NCI-H345 treated with DMSO at 0.1 percent for 48 hours (cell line): Measurements from ENCODE around the gene ZKSCAN5.
"Not testable (repeated sequence)": the region's sequence is repeated elsewhere in the genome, so short reads cannot be mapped to it uniquely, and the experiment has no call there.

ENCODE experiments used
- DNase-seq: peaks from one replicate; lab custom pipeline; 2025; ENCODE audit not compliant: unreplicated experiment; lab: John Stamatoyannopoulos, UW

Gene ZKSCAN5

GRCh38 chr7:99497766-99498545 is 6.5 kb upstream of the ZKSCAN5 start:
- DNase-seq, result no peak

- no peak for DNase-seq
These were observed 5.9 kb upstream of the ZKSCAN5 start for GRCh38 chr7:99498546-99498944.

DNA sequence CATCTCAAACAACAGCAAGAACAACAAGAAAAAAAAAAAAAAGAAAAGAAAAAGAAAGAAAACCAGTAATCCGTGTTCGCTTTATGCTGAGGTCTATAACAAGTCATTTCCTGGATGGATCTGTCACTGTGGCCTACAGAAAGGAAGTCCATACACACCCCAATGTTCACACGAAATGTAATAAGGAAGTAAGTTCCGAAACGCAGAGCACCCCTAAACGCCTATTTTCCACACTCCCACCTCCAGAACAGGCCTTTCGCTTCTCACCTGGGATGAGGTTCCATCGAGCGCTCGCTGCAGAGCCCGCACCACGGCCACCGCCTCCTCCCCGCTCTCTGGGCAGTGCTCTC is 5.1 kb upstream of the ZKSCAN5 start:
- DNase-seq, result no peak

GRCh38 chr7:99499721-99500636 is 4.5 kb upstream of the ZKSCAN5 start, which contains the start of gene ZNF394:
ZNF394 (minus strand) TSS chr7:99500281; CDS start chr7:99500093, 188 bp downstream.
- peak; percentile 84 for DNase-seq

- no peak for DNase-seq
These were observed 3.8 kb upstream of the ZKSCAN5 start for GRCh38 chr7:99500637-99501009.

GRCh38 chr7:99501236-99501635 is 3.2 kb upstream of the ZKSCAN5 start:
- DNase-seq, result not testable (repeated sequence)

DNA sequence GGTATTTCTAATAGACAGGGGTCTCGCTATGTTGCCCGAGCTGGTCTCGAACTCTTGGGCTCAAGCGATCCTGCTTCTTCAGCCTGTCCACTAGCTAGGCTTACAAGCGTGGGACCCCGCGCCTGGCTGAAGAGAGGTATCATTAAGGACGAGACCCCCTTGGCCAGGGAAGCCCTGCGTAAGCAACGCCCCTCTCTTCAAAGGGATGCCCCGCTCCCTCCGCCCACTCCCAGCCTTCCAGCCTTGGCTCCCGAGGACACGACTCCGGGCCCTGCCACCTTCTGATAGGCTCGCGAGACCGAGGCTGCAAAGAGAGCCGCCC is 220 bp upstream of the ZKSCAN5 start:
- peak; percentile 94 for DNase-seq

- no peak for DNase-seq
These were observed 831 bp downstream of the ZKSCAN5 start for GRCh38 chr7:99505324-99505662.

- no peak for DNase-seq
These were observed 9.6 kb downstream of the ZKSCAN5 start for GRCh38 chr7:99514050-99514449.

DNA sequence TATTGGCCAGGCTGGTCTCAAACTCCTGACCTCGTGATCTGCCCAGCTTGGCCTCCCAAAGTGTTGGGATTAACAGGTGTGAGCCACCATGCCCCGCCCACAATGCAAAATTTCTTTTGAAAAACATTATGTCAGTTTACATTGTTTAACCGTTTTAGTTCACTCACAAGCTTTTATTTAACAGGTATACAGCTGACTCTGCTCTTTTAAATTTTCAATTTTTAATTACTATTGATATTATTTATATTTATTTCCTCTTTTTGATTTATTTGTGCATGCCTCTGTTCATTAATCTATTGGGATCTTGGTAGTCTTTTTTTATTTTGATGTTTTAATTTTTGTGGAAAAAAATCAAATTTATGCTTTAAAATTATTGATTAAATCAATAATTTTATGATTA is 16.9 kb downstream of the ZKSCAN5 start:
- DNase-seq, result no peak

GRCh38 chr7:99525713-99526440 is 21.4 kb downstream of the ZKSCAN5 start:
- no peak for DNase-seq

DNA sequence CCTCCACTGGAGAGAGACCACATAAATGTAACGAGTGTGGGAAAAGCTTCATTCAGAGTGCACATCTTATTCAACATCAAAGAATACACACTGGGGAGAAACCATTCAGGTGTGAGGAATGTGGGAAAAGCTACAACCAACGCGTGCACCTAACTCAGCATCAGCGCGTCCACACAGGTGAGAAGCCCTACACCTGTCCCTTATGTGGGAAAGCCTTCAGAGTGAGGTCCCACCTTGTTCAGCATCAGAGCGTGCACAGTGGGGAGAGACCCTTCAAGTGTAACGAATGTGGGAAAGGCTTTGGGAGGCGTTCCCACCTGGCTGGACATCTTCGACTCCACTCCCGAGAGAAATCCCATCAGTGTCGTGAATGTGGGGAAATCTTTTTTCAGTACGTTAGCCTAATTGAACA is 26.9 kb downstream of the ZKSCAN5 start:
- no peak for DNase-seq

DNA sequence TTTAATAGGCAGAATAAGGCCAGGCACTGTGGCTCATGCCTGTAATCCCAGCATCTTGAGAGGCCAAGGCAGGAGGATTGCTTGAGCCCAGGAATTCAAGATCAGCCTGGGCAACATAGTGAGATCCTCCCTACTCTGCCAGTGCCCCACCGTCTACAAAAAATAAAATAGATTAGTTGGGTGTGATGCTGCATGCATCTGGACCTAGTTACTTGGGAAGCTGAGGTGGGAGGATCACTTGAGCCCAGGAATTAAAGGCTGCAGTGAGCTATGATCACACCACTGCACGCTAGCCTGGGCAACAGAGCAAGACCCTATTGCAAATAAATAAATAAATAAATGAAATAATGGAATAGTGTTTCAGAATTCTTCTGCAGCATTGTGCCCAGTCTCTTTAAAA is 31.2 kb downstream of the ZKSCAN5 start:
- DNase-seq, result no peak

- DNase-seq, result no peak
These were observed 34.9 kb downstream of the ZKSCAN5 start for GRCh38 chr7:99539213-99539811.

DNA sequence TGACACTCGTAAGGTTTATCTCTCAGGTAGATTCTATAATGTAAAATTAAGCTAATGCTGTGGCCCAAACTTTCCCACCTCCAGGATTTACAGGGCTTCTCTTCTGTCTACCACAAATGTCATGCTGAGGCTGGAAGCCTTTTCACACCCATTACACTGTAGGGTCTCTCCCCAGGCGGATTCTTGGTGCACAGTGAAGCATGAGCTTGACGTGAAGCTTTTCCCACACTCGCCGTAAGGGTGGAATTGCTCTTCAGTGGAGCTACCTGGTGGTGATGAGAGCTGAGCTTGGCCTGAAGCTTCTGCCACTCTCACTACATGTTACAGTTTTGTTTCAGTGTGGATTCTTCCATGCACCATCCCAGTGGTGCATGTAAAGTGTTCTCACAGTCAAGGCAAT is 36.1 kb downstream of the ZKSCAN5 start:
- no peak for DNase-seq

GRCh38 chr7:99541212-99541611 is 36.8 kb downstream of the ZKSCAN5 start:
- no peak for DNase-seq

DNA sequence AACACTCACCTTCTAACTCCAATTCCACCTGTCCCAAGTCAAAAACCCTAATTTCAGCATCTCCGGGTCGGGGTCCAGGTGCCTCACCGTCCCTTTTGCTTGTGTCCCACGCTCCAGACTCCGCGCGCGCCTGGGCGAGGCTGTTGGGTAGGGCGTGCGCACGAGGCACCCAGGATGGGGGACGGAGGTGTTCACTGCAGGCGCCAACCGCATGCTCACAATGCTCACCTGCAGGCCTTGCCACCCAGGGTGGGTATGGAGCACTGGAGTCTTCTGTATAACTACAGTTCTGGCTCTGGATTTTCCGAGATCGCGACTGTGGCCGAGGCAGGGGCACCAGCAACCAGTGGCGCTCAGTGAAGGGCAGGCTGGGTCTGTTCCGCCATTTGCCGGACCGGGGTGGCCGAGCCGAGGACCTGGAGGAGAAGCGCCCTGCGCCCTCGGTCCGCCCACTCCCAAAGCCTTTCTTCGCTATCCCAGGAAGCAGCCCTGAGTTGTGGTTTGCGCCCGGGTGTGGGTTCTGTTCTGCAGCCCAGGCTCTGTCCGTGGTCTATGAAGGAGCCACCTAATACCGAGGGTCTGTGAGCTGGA is 38.7 kb downstream of the ZKSCAN5 start:
- DNase-seq, result no peak

- DNase-seq, result no peak
These were observed 39.5 kb downstream of the ZKSCAN5 start for GRCh38 chr7:99543916-99544315.

GRCh38 chr7:99545308-99545707 is 40.8 kb downstream of the ZKSCAN5 start:
- DNase-seq, result not testable (repeated sequence)

DNA sequence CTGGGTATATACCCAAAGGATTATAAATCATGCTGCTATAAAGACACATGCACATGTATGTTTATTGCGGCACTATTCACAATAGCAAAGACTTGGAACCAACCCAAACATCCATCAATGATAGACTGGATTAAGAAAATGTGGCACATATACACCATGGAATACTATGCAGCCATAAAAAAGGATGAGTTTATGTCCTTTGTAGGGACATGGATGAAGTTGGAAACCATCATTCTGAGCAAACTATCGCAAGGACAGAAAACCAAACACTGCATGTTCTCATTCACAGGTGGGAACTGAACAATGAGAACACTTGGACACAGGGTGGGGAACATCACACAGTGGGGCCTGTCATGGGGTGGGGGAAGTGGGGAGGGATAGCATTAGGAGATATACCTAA is 45.1 kb downstream of the ZKSCAN5 start:
- not testable (repeated sequence) for DNase-seq

- DNase-seq, result no peak
These were observed 46.9 kb downstream of the ZKSCAN5 start for GRCh38 chr7:99551334-99551733.
